Muscle layer of colon (tissue), 2 donors: ENCODE measurements around the gene YBEY.

Experiments
- H3K27ac ChIP-seq: one replicate; pipeline ENCODE4 v1.7.0; 2013; ENCODE audit warnings: low read depth, mild to moderate bottlenecking, low read length, moderate library complexity
- H3K27me3 ChIP-seq, 2 donors: one replicate each; pipeline ENCODE4 v1.7.0; 2013; ENCODE audit warnings: low read length in 2 of 2, mild to moderate bottlenecking in 2 of 2; ENCODE audit not compliant: insufficient read depth in 2 of 2, control insufficient read depth in 1 of 2
- H3K36me3 ChIP-seq: one replicate; pipeline ENCODE4 v1.7.0; 2013; ENCODE audit warnings: mild to moderate bottlenecking, low read length; ENCODE audit not compliant: insufficient read depth
- H3K4me1 ChIP-seq: one replicate; pipeline ENCODE4 v1.7.0; 2013; ENCODE audit warnings: mild to moderate bottlenecking, low read length; ENCODE audit not compliant: insufficient read depth
- H3K4me3 ChIP-seq, 2 donors: one replicate each; pipeline ENCODE4 v1.7.0; 2013; ENCODE audit warnings: low read length in 2 of 2, low read depth in 1 of 2, mild to moderate bottlenecking in 1 of 2, moderate library complexity in 1 of 2
- H3K9ac ChIP-seq: one replicate; pipeline ENCODE4 v1.7.0; 2013; ENCODE audit warnings: low read length
- H3K9me3 ChIP-seq: one replicate; pipeline ENCODE4 v1.7.0; 2013; ENCODE audit warnings: mild to moderate bottlenecking, low read length
- donor health status: abdominal sarcoma.
- donor health status: Adenocarcinoma of cecum.

Gene YBEY

DNA sequence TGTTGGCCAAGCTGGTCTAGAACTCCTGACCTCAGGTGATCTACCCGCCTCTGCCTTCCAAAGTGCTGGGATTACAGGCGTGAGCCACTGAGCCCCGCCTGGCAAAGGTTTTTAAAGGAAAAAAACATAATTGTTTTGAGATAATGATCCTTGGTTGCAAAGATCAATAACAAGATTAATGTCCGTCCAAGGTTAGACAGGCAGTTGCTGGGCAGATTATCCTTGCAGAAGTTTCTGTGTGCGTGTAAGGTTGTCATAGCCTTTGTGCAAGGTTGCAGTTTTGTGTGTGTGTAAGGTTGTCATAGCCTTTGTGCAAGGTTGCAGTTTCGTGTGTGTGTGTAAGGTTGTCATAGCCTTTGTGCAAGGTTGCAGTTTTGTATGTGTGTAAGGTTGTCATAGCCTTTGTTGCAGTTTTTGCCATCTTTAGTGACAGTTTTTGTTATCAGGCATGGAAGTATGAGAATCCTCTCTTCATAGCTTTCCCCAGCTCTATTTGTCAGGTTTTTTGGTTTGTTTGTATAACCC, 3.6 kb downstream of the YBEY start:
- H3K27me3 ChIP-seq: no peaks in the 10 kb centered on the region
- H3K9me3 ChIP-seq: no peaks in the 10 kb centered on the region
- H3K4me3 ChIP-seq: no peak overlapping the region
- H3K36me3 ChIP-seq: peaks cover 13% of the 10 kb centered on the region
- no peak overlapping the region for H3K9ac ChIP-seq
- H3K27ac ChIP-seq: no peak overlapping the region
- peaks cover 17% of the 10 kb centered on the region for H3K4me1 ChIP-seq

DNA sequence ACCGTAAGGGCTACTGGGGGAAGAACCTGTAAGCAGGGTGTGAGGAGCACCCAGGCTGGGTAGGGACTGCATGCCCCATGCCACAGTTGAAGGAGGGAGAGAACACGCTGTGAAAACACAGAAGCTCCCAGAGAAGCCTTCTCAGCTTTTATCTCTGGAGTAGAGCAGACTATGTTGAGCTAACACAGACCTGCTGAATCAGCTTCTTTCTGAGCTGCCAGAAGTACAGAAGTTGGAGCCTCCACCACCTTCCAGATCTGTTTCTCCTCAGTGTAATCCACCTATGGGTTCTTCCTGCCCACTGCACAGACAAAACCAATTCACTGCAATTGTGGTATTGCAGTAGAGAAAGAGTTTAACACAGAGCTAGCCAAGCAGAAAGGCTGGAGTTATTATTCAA, 5.4 kb downstream of the YBEY start:
- Histone ChIP-seq H3K9ac (no peak overlapping the region), H3K4me1 (peaks cover 7% of the 10 kb centered on the region), H3K36me3 (peaks cover 13% of the 10 kb centered on the region), H3K4me3 (no peak overlapping the region), H3K27ac (no peak overlapping the region), H3K27me3 (no peaks in the 10 kb centered on the region), H3K9me3 (no peaks in the 10 kb centered on the region)

DNA sequence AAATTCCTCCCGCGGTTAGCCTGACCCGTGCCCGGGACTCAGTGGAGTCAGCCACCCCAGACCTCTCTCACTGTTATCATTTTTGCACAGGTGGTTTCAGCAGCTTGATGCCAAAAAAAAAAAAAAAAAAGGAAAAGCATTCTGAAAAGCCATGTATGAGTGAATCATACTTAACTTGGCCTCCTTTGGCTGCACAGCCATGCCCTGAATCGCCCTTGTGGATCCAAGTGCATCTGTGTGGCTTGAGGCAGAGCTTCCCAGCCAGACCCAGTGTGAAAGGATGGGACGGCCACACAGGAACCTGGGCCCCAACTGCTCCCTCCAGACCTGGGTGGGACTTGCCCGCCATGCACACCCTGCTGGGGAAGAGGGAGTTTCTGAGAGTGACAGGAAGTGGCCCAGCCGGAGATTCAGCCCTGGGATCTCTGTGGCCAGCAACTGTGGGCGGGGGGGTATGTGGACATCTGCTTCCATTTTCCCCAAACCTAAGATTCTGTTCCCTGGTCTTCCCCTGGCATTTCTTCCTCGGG, 8.6 kb downstream of the YBEY start:
- Histone ChIP-seq H3K9ac (no peak overlapping the region), H3K4me3 (no peak overlapping the region), H3K27ac (no peak overlapping the region), H3K27me3 (peaks cover 0 to 15% of the 10 kb centered on the region in 2 donors), H3K4me1 (no peaks in the 10 kb centered on the region), H3K36me3 (peaks cover 13% of the 10 kb centered on the region), H3K9me3 (no peaks in the 10 kb centered on the region)

DNA sequence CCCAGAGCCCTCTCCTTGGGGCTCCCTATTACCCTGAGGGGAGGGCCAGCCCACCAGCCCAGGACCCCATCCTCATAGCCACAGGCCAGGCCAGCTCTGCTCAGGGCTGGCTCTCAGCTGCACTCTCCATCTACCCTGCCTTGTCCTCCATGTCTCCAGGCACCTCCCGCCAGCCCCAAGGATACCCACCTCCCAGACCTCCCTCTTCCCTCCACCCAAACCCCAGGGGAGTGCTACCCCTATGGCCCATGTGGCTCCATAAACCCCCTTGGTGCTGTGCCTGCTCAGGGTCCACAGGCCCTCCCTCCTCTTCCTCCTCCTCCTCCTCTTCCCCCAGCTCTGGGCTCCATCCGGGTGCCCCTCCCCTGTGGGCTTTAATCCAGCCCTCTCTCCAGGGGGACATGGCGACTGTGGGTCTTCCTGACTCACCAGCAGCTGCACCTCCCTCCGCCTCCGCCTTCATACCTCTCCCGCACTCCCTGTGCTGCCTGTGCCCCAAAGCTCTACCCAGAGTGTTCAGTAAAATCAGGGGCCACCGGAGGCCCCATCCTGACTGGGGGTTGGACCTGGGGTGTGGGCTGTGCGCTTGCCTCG, 9.1 kb downstream of the YBEY start:
- no peak overlapping the region for H3K27ac ChIP-seq
- no peak overlapping the region for H3K4me3 ChIP-seq
- H3K27me3 ChIP-seq: peaks cover 0 to 15% of the 10 kb centered on the region in 2 donors
- peaks cover 13% of the 10 kb centered on the region for H3K36me3 ChIP-seq
- H3K9ac ChIP-seq: no peak overlapping the region
- H3K4me1 ChIP-seq: no peaks in the 10 kb centered on the region
- H3K9me3 ChIP-seq: no peaks in the 10 kb centered on the region

DNA sequence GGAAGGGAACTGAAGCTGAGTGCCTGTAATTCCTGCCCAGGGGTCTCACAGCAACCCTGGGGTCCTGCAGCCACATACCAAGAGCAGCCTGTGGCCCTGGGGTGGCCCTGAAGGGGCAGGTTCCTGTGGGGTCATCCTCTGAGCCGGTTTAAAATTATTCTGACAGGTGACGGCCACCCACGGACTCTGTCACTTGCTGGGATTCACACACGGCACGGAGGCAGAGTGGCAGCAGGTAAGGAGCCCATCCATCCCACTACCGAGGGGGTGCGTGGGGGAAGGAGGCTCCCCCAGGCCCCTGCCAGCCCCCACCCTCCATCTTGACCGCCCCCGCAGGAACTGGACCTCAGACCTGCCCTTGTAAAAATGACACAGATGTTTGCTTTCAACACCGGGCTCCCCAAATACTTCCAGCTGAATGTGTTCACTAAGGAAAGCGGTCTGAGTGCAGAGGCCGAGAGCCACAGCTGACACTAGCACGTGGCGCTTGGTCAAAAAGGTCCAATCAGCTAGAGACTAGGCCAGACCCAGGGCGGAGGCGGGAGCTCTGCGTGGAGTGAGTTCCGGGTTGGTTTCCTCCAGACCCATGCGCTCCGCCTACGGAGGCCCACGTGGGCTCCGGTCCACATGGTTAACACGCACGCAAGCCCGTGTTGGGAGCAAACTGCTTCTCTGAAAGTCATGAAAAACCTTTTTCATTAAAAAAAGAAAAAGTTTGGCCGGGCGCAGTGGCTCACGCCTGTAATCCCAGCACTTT, 10.0 kb downstream of the YBEY start:
- H3K9ac ChIP-seq: no peak overlapping the region
- H3K4me3 ChIP-seq: no peak overlapping the region
- no peak overlapping the region for H3K27ac ChIP-seq
- H3K9me3 ChIP-seq: no peaks in the 10 kb centered on the region
- no peaks in the 10 kb centered on the region for H3K4me1 ChIP-seq
- H3K27me3 ChIP-seq: peaks cover 0 to 15% of the 10 kb centered on the region in 2 donors
- peaks cover 13% of the 10 kb centered on the region for H3K36me3 ChIP-seq

DNA sequence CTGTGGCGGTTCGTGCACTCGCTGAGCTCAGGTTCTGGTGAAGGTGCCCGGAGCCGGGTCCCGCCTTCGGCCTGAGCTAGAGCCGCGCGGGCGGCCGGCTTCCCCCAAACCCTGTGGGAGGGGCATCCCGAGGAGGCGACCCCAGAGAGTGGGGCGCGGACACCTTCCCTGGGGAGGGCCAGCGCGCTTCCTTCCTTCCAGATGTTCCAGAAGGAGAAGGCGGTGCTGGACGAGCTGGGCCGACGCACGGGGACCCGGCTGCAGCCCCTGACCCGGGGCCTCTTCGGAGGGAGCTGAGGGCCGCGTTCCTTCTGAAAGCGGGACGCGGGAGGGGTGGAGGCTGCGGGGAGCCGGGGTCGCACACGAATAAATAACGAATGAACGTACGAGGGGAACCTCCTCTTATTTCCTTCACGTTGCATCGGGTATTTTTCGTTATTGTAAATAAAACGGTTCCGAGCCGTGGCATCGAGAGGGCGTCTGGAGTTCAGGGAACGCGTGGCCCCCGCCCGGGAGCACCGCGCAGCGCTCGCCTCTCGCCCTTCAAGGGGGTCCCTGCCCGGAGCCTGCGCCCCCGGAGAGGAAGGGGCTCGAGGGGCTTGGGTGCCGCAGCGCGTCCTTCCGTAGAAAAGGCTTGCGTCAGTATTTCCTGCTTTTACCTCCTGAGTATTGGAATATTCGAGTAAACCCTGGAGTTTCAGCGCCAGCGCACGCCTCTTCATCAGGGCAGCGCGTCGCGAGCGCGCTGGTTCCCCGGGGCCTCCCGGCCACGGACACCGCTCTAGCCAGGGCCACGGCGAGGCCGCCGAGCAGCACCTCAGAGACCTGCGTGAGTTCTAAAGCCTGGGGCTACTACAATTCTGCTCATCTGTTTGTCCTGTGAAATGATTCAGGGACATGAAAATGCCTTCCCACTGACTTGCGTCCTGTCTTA, 11.5 kb downstream of the YBEY start:
- Histone ChIP-seq H3K9me3 (no peaks in the 10 kb centered on the region), H3K9ac (no peak overlapping the region), H3K36me3 (no peaks in the 10 kb centered on the region), H3K27ac (no peak overlapping the region), H3K4me1 (no peaks in the 10 kb centered on the region), H3K27me3 (peaks cover 0 to 15% of the 10 kb centered on the region in 2 donors), H3K4me3 (peak overlapping the region; percentile 32 to 50)

DNA sequence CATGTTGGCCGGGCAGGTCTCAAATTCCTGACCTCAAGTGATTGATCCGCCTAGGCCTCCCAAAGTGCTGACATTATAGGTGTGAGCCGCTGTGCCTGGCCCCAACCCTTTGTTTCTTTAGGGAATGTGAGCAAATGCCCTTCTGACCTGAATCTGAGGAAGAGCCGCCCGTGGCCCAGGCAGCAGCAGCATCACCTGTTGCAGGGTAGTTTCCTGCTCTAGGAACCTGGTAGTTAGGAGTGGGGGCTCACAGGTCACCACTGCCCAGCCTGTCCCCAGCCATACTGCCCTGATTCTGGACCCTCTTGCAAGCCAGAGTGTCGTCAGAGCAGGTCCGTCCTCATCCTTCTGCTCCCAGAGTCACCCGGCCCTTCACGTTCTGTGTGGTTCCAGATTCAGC, 13.0 kb downstream of the YBEY start:
- Histone ChIP-seq H3K36me3 (no peaks in the 10 kb centered on the region), H3K27ac (no peak overlapping the region), H3K4me3 (no peak overlapping the region), H3K9me3 (no peaks in the 10 kb centered on the region), H3K9ac (no peak overlapping the region), H3K27me3 (peaks cover 0 to 15% of the 10 kb centered on the region in 2 donors), H3K4me1 (no peaks in the 10 kb centered on the region)

DNA sequence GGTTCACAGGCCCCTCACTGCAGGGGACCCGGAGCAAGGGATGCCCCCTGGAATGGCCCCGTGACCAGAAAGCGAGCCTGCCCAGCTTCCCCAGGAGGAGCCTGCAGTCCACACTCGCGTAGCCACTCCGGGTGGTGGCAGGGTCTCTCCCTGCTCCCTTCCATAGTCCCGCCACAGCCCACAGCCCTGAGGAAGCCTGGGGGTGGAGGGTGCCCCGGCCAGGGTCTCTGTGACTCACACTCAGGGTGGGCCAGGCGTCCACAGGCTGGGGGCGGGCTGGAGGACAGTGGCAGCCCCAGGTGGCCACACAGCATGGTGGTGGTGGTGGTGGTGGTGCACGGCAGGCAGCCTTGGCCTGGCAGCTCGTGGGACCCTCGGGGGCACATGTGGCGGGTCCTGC, 15.6 kb downstream of the YBEY start:
- H3K4me1 ChIP-seq: no peaks in the 10 kb centered on the region
- peaks cover 0 to 15% of the 10 kb centered on the region in 2 donors for H3K27me3 ChIP-seq
- H3K27ac ChIP-seq: no peak overlapping the region
- H3K36me3 ChIP-seq: no peaks in the 10 kb centered on the region
- H3K9me3 ChIP-seq: no peaks in the 10 kb centered on the region
- no peak overlapping the region for H3K9ac ChIP-seq
- H3K4me3 ChIP-seq: no peak overlapping the region

DNA sequence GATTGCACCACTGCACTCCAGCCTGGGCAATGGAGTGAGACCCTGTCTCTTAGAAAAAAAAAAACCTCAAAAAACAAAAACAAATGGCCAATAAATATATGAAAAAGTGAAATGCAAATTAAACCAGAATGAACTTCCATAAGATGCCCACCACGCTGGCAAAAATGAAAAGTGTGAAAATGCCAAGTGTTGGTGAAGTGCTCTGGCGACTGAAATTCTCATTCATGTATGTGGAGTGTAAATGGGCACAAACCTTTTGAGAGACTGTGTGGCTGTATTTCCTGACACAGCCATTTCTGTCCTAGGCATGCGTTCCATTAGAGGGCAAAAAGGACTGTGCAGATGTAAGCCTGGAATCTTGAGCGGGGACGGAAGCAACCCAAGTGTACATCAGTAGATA, 18.3 kb downstream of the YBEY start:
- no peaks in the 10 kb centered on the region for H3K27me3 ChIP-seq
- no peak overlapping the region for H3K27ac ChIP-seq
- no peak overlapping the region for H3K4me3 ChIP-seq
- H3K4me1 ChIP-seq: no peaks in the 10 kb centered on the region
- H3K9ac ChIP-seq: no peak overlapping the region
- H3K36me3 ChIP-seq: no peaks in the 10 kb centered on the region
- no peaks in the 10 kb centered on the region for H3K9me3 ChIP-seq

DNA sequence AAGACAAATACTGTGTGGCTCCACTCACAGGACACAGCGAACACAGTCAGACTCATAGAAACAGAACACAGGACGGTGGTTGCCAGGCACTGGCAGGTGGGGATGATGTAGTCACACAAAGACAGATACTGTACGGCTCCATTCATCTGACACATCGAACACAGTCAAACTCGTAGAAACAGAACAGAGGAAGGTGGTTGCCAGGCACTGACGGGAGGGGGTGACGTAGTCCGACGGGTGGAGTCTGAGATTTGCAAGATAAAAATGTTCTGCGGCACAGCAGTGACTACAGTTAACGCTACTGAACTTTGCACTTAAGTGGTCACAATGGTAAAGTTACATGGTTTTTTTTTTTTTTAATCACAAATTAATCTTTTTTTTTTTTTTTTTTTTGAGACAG, 18.8 kb downstream of the YBEY start:
- no peaks in the 10 kb centered on the region for H3K4me1 ChIP-seq
- no peaks in the 10 kb centered on the region for H3K36me3 ChIP-seq
- H3K27ac ChIP-seq: no peak overlapping the region
- H3K4me3 ChIP-seq: no peak overlapping the region
- no peaks in the 10 kb centered on the region for H3K9me3 ChIP-seq
- no peaks in the 10 kb centered on the region for H3K27me3 ChIP-seq
- H3K9ac ChIP-seq: no peak overlapping the region

DNA sequence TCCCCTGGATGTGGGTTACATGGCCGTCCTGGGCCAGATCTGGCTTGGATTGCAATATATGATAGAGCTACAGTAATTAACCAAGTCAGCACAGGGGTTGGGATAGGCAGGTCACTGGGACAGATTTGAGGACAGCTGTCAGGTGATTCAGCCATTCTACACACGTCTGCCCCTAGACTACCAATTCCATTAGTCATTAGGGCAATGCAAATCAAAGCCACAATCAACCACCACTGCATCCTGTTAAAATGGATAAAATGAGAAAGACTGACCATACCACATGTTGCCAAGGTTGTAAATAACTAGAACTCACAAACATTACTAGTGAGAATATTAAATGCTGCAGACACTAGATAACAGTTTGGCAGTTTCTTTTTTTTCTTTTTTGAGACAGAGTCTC, 21.5 kb downstream of the YBEY start:
- no peaks in the 10 kb centered on the region for H3K4me1 ChIP-seq
- no peaks in the 10 kb centered on the region for H3K27me3 ChIP-seq
- H3K4me3 ChIP-seq: no peak overlapping the region
- no peaks in the 10 kb centered on the region for H3K36me3 ChIP-seq
- no peaks in the 10 kb centered on the region for H3K9me3 ChIP-seq
- no peak overlapping the region for H3K9ac ChIP-seq
- H3K27ac ChIP-seq: no peak overlapping the region
